ENCODE measurements around the gene GRIN3A.
A peak's percentile ranks its signal among the peaks of the same experiment; 100 is the strongest.
"Not testable (repeated sequence)": the region's sequence is repeated elsewhere in the genome, so short reads cannot be mapped to it uniquely, and the experiment has no call there.

The GRIN3A gene

DNA sequence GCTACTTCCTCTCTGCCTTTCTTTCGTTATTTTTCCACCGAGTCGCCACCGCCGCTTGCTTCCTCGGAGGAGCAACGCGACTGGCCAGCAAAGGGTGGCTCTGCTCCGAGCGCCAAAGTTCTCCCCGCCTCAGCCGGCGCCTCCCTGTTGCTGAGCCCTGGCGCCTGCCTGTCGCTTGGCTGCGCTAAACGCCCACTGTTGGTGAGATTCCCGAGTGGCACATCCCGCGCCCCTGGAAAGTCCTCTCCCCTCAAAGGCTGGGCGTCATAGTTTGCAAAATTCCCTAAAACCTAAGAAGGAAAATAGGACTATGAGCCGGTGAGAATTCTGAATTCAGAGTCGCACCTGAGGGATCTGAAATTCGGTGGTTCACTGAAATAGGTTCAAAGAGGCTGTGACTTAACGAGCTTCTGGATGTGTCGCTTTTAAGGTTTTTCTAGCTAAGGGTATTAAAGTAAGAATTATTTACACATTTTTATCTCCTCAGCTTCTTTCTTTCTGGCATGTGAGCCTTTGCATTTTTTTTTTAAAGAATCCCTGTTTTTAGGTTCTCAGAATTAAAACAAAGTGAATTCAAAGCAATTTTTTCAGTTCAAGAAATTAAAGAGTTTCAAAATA lies at the start of gene GRIN3A:
TSS of gene GRIN3A (minus strand) at position 82 of the 618 bp plus-strand sequence. CDS start 668 bp downstream, outside the sequence.
- no peak for DNase-seq

DNA sequence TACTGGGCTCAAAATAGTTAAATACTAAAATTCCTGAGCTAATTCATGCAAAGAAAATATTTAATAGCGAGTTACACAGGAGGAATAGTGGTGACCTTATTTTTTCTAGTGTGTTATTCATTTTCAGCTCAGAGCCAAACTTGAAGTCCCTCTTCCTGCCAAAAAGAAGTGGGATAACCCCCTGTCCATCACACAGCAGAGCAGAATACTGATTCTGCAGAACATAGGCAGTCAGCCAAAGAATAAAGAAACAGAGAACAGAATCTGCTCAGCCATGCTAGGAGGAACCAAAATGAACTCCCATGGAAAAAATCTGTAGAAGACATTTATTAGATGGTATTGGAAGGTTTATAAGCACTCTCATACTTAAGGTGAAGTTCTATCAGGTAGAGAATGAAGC lies 49.4 kb upstream of the GRIN3A start:
- DNase-seq: no peak

DNA sequence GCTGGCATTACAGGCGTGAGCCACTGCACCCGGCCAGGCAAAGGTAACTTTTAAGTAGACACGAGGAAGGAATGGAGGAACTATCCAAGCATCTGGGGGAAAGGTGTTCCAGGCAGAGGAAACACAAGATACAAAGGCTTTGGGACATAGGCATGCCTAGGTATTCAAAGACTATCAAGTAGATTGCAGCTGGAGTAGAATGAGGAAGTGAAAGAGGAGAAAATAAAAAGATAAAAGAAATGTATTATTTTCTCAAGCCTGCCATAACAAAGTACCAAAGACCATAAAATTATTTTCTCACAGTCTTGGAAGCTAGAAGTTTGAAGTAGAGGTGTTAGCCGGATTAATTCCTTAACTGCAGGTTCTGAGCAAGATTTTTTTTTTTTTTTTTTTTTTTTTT lies 39.9 kb upstream of the GRIN3A start:
- DNase-seq: no peak

DNA sequence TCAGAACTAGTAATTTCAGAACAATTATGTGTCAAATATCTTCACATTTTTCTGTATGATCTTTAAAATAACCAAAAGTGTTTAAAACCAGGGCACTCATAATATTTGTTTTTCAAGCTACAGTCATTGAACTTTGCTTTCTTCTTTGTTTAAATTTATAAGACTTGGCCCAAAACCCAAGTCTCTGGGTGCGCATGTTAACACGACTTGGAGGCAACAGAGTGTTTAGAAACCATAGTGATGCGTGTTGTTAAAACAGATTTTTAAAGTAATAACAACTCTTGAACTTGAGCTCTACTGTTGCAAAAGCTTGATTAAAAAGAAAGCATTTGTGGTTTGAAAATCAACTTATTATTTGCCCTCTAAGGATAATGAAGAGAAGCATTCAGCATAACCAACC lies 26.0 kb upstream of the GRIN3A start:
- DNase-seq: no peak

DNA sequence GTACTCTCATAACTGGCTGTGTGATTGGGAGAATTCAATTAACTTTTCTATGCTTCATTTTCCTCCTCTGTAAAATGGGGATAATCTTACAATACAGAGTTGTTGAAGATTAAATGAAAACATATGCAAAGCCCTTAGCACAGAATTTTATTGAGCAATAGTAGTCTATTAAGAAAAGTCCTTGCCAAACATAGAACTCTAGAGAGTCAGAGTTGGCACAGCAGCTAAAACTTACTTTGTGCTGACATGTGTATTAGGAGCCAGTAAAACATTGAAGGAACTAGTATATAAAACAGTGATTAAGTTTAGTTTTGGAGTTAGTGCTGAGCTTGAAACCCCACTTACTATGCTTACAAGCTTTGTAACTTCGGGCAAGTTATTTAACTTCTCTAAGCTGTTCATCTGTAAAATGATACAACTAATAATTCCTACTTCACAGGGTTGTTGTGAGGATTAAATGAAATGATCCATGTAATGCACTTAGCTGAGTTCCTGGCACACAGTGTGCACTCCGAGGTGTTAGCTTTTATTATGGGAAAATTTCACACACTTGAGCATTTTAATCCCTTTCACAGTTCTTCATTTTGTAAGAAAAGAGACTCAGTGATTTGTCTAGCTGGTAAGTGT lies 20.0 kb upstream of the GRIN3A start:
- no peak for DNase-seq

DNA sequence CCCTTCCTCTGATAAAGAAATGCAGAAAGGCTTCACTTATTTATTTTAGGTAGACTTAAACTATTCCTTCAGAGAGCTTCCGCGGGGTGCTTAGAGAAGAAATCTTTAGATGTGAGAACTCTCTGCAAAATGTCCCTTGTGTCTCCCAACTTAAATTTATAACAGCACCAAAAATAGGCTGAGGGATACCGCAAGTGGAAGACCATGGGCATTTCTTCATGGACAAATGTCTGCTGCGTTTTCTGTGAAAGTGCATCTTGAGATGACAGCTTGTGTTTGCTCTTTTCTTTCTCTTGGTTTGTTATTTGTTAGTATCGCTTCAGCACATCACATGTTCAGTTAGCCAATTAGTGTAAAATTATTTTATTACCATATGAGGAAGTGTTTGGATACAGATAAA lies 15.3 kb upstream of the GRIN3A start:
- DNase-seq: no peak

DNA sequence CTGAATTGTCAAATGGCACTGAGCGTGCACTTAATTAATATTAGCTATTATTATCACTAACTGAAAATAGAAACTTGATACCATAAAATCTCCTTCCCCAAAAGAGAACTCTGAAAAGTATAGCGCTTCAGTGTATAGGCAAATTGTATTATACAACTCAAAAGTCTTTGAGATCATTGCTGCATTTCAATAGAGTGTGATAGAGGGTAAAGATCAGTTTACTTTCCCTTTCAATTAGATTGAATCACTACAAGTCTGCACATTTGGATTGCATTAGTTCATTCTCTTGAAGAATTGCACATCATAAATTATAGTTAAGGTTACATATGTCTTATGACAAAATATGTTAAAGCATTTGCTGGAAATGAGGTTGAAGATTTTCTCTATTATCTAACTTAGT lies 13.4 kb upstream of the GRIN3A start:
- no peak for DNase-seq

DNA sequence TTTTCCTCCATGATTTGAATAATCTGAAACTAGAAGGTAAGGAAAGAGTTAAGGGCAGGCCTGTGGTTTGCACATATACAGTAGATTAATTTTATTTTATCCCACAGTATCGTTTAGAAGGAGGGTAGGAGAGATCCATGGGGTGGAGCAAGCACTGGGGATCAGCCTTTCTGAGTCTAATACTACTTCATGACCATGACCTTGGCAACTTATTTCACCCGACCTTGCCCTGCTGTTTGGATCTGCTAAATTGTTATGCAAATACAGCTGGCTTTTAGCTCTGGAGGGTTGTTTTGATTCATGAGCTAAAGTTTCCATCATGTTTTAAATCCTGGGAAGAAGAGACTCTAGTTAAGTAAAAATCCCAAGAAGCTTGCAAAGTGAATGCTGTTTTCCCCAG lies 864 bp upstream of the GRIN3A start:
- no peak for DNase-seq

DNA sequence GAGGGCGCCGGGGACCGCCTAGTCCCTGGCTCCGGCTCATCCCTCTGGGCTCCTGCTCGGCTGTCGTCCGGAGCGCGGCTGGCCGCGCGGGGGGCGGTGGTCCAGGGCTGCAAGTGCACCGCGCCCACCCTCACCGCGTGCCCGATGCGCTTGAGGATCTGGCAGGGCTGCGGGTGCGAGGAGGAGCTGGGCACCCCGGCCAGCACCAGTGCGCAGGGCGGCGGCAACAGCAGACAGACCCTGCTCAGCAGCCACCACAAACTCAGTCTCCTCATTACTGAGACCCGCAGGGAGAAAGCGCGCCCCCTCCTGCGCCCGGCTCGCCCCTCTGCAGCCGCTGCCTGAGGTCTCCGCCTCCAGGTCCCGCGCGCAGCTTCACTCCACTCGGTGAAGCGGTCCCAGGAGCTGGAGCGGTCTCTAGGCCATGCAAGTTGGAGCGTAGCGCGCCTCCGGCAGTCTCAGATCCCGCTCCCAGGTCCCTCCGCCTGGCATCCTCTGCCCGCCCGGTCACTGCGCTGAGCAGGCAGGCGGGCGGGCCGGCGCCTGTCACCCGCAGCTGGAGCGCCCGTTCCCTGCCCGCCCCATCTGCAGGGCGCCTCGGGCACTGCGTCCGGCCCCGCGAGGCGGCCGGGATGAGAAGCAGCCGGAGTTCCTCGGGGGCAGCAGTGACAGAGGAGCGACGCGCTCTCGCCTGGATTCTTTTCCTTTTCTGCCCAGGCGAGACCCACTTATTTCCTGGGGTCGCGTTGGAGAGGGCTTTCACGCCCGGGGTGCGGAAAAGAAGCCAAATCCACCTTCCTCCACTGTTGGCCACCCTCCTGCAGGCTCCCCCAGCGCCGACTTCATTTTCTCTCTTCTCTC lies 512 bp downstream of the GRIN3A start:
- no peak for DNase-seq

DNA sequence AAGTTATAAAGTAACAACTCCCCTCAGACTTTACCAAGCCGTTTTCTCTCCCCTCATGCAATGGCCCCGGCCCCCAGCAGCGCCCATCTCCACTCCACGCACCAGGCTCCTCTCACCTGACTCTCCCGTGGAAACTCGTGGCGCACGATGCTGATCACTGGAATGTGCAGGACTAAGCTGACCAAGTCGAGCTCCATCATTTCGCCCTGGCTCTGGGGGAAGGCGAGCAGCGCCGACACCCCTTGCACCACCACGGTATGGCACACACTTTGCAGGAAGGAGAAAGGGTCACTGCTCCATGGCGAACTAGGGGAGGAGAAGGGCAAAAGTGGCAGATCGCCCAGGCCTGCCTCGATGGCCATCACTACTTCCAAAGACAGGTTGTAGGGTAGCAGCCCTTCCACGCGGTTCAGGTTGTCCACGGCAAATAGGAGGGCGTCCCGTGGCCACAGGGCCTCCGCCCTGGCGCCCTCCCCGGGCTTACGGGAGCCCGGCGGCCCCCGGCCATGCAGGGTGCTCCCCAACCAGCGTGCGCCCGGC lies 1.2 kb downstream of the GRIN3A start:
- DNase-seq: no peak

DNA sequence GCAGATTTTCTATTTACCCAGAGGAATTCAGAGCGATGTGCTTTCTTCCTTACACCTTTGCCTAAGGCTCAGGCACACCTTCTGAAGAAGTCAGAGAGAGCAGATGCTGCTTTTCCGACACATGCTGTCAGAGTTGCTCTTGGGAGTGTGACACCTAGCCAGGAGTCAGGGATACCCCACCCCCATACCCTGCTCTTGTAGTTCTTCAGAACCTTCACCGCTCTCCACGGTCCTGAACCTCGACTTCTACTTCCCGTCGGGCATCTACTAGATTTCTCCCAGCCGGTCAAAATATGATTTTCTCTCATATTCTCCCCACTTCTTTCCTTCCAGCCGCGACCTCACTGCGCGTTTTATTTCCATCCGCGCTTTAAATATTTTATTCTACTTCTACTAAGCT lies 1.7 kb downstream of the GRIN3A start:
- peak; percentile 64 for DNase-seq

DNA sequence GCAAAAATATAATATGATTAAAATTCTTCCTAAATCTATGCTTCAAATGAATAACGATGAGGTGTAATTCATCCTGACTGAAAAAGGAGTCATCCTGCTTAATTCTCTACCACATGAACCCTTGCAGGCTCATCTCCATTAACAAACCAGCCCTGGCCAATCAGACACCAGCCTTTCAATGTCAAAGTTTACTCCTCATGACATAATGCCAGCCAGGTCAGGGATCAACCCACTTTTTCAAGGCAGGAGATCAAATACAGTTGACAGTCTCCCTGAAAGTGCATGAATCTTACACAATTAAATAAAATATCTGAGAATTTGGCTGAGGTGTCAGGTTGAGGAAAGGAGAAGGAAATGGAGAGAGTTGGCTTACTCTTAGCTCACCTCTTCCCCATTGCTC lies 7.0 kb downstream of the GRIN3A start:
- DNase-seq: no peak

DNA sequence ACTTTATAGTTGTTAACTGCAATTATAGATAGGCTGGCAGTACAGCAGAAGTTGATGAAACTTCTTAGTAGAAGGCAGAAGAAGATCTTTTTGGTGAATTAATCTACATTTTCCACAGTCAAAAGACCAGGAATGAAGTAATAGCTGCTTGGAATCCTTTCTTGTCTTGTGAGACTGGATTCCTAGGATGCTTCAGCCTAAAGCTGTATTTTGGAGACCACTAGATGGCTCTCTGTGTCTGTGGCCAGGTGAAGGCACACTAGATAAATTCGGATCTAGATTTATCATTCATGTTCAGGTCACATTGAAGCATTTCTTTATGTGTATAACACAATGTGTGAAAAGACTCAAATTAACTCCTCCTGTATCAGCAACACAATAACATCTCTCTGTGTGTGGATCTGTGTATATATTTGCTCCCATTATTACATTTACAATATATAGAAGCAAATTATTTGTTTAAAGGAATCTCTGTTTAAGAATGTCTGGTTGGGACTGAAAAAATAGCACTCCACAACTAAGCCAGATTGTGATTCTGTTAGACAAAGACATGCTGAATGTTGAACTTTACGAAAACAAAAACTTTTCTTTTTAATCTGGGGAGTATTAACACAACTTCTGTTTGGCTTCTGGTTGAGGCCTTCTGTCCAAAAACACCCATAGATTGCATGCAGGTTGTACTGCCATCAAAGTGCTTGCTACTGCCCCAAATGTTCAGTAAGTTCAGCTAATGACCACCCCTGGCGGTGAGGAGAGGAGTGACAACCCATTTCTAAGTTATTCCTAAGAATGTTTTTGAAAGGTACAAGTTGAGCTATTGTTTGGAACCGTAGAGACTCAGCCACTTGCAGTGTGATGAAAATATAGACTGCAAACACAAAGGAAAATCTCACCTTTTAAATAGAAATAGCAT lies 10.6 kb downstream of the GRIN3A start:
- DNase-seq: no peak

DNA sequence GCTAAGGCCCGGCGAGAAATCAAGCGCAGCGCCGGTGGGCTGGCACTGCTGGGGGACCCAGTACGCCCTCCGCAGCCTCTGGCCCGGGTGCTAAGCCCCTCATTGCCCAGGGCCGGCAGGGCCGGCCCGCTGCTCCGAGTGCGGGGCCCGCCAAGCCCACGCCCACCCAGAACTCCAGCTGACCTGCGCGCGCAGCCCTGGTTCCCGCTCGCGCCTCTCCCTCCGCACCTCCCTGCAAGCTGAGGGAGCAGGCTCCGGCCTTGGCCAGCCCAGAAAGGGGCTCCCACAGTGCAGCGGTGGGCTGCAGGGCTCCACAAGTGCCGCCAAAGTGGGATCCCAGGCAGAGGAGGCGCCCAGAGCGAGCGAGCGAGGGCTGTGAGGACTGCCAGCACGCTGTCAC lies 14.2 kb downstream of the GRIN3A start:
- not testable (repeated sequence) for DNase-seq

DNA sequence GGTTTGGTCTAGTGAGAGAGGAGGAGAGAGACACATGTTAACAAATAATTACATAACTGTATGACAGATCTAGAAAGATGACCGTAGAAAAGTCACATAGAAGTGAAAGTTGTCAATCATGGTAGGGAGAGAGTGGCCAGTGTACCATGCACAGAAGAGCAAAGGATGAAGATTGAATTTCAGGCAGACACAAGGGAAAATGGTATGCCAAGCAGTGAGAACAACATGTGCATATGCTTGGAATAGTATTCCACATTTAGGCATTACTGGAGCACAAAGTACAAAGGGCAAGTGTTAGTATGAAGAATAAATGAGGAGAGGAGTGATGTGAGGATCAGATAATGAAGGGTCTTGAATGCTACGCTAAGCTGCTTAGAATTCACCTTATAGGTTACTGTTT lies 20.3 kb downstream of the GRIN3A start:
- DNase-seq: no peak

DNA sequence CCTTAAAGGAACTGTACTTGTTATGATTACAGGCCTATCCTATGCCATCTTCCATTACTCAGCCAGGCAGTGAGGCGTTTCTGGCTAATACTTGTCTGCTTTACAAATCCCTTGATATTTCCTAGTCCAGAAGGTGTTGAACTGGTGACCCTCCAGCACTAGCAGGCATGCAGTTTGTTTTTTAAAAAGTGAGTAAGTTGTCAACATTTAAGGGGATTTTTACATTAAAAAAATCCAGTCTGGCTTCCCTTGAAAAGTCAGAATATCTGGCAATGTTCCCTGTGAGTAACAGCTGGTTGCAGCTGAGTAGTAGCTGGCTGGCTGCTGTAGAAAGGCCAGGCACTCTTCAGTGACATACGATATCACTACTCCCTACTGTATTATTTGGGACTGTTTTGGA lies 21.8 kb downstream of the GRIN3A start:
- no peak for DNase-seq

DNA sequence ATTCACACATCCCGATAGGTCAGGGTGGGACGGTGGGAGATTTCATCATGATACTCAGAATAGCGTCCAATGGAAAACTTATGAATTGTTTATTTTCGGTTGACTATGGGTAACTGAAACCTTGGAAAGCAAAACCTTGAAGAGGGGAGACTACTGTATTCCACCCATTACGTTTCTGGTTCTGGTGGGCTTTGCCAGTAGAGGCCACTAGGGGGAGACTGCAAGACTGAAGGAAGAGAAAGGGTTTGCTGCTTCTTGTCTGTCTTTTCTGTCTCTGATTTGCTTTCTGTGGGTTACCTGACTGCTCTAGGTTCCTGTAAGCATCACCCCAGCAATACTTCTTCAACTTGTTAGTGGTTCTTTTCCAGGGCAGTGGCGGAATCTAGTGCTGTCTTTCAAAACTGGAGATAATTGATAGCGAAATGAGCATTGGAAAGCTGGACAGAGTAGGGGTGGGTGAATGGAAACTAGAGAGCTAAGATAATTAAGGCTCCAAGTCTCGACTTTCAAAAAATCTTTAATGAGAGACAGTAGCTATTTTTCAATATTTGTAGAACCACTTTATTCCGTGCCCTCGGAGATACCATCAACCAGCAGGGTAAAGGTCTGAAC lies 27.0 kb downstream of the GRIN3A start:
- DNase-seq: no peak

DNA sequence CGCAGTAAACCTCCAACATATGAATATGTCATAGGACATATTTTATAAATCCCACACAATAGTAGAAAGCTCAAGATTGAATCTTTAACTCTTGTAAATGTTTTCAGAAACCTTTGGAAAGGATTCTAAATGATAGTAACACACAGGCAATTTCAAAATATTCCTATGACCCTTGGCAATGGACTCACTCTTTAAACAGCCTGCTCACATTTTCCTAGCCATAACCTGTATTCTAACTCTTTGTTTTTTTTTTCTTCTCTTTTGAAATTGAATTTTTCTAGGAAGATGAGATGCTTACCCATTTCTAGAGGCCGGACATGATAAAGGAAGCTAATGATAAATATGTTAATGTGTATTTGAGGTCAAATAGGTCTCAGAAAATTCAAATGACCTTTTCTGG lies 29.6 kb downstream of the GRIN3A start:
- DNase-seq: no peak

DNA sequence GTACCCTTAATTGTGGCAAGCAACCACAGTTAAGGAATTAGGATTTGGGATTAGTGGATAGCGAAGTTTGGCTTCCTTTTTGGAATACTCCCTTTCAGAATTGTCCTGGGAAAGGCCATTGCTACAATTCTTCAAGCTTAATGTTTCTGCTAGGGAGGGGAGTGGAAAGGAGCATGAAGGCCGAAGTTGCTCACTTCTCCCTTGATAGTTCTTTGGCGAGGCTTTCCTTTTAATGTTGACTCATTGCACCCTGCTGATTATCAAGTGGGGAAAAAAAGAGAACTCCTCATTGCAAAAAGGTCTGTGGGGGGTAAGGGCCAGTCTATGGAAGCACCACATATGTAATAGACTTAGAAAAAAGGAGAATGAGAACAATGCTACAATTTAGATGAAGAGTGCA lies 30.7 kb downstream of the GRIN3A start:
- DNase-seq: no peak

DNA sequence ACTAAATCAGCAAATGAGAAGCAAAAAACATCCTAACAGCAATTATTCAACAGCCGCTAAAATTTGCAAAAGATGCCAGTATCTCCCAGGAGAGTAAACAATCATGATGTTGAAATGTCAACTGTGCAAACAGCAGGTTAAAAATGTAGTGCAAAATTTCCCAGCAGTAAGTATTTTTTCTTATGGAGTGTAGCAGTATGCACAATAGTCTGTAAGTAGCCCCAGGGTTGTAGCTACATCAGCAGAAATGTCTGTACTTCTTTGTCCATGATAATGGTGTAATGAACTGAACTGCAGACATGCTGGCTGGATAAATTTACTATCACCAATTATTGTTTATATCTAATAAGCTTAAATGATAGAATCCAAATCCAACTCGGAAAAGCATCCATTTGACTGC lies 31.4 kb downstream of the GRIN3A start:
- no peak for DNase-seq

DNA sequence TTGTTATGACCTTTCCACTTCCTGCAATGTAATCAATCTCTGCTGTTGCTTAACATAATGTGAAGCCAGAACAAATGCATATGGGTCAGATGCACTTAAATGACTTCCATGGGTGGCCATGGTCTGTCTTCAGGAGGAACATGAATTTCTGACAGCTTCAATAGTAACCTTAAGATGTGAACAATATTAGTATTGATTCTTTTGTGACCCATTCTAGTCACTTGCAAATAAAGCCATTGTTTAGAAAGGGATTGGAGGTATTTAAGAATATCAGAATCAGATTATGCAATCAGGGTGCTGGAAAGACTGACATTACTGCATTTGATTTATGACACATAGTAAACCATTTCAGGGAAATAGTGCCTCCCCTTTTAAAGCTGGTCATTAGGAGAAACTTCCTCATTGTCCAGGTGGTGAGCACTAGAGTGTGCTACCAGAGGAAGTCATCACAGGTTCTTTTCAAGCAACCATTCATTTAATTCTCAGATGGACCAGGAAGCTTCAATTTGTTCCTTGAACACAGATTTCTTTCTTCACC lies 32.1 kb downstream of the GRIN3A start:
- no peak for DNase-seq

DNA sequence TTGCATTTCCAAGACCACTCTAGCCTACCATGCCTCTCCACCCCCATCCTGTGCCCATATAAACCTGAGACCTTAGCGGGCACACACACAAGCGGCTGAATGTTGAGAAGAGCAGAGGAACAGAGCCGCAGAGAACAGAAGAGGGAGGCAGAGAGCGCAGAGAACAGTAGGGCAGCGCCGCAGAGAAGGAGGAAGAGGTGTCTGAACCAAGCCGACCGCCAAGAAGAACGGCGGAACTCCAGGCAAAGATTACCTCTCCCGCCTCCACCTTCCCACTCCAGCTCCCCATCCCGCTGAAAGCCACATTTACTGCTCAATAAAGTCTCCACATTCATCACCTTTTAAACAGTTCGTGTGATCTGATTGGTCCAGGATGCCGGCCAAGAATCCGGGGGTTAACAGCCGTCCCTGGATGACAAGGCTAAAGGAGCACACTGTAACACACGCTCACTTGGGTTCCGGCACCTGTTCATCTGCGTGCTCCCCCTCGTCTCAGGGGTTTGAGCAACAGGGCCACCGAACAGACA lies 33.2 kb downstream of the GRIN3A start:
- peak; percentile 41 for DNase-seq
